Measurements from ENCODE around the gene HACL1. TPM values are rescaled to one million over a fixed set of nuclear protein-coding genes. Genes with fewer than 3 reads are reported as not detected.

Gene HACL1
- total RNA-seq, 2 donors from 2014 or later, result 13.1 to 19.1 TPM

GRCh38 chr3:15531346-15531745 is 70.0 kb downstream of the HACL1 start:
- Histone ChIP-seq H3K9ac (ENCODE audit: low read depth in 2 of 2, low read length in 2 of 2) (no peak overlapping the region), H3K27ac (no peak overlapping the region), H3K36me3 (no peaks in the 10 kb centered on the region), H3K27me3 (no peaks in the 10 kb centered on the region), H3K9me3 (no peaks in the 10 kb centered on the region), H3K4me1 (no peaks in the 10 kb centered on the region), H3K4me3 (no peak overlapping the region)
- TF ChIP-seq CTCF (IDR thresholded peaks at IDR 0.05), result no peak
- DNase-seq, result no peak
- intact Hi-C loops (cut with DNase I), result no loop called here

- H3K27me3 ChIP-seq, result no peaks in the 10 kb centered on the region
- no peak overlapping the region for H3K4me3 ChIP-seq
- no peak overlapping the region for H3K9ac ChIP-seq (ENCODE audit: low read depth in 2 of 2, low read length in 2 of 2)
- H3K4me1 ChIP-seq, result no peaks in the 10 kb centered on the region
- H3K27ac ChIP-seq, result no peak overlapping the region
- DNase-seq, result no peak
- intact Hi-C loops (cut with DNase I), result no loop called here
- no peaks in the 10 kb centered on the region for H3K9me3 ChIP-seq
- TF ChIP-seq CTCF (IDR thresholded peaks at IDR 0.05), result no peak
- no peaks in the 10 kb centered on the region for H3K36me3 ChIP-seq
Observed at GRCh38 chr3:15528854-15529537, 72.4 kb downstream of the HACL1 start.

GRCh38 chr3:15527031-15527459 is 74.3 kb downstream of the HACL1 start:
- Histone ChIP-seq H3K27ac (no peak overlapping the region), H3K27me3 (no peaks in the 10 kb centered on the region), H3K36me3 (no peaks in the 10 kb centered on the region), H3K4me3 (no peak overlapping the region), H3K4me1 (no peaks in the 10 kb centered on the region), H3K9me3 (no peaks in the 10 kb centered on the region), H3K9ac (ENCODE audit: low read depth in 2 of 2, low read length in 2 of 2) (no peak overlapping the region)
- no peak for DNase-seq
- intact Hi-C loops (cut with DNase I), result no loop called here
- no peak for TF ChIP-seq CTCF (IDR thresholded peaks at IDR 0.05)

- Histone ChIP-seq H3K4me1 (no peaks in the 10 kb centered on the region), H3K4me3 (no peak overlapping the region)
- TF ChIP-seq CTCF (IDR thresholded peaks at IDR 0.05), result no peak
Observed at GRCh38 chr3:15525790-15526189, 75.6 kb downstream of the HACL1 start.

GRCh38 chr3:15523660-15524417 is 77.5 kb downstream of the HACL1 start:
- Histone ChIP-seq H3K36me3 (no peaks in the 10 kb centered on the region), H3K9me3 (no peaks in the 10 kb centered on the region), H3K4me1 (no peaks in the 10 kb centered on the region), H3K9ac (ENCODE audit: low read depth in 2 of 2, low read length in 2 of 2) (no peak overlapping the region), H3K27me3 (no peaks in the 10 kb centered on the region), H3K27ac (no peak overlapping the region), H3K4me3 (no peak overlapping the region)
- DNase-seq, result no peak
- intact Hi-C loops (cut with DNase I), result no loop called here
- TF ChIP-seq CTCF (IDR thresholded peaks at IDR 0.05), result no peak

More at GRCh38 chr3:15525790-15526189, 75.6 kb downstream of the HACL1 start:
- Histone ChIP-seq H3K9me3 (no peaks in the 10 kb centered on the region), H3K27me3 (no peaks in the 10 kb centered on the region), H3K27ac (no peak overlapping the region), H3K36me3 (no peaks in the 10 kb centered on the region), H3K9ac (ENCODE audit: low read depth in 2 of 2, low read length in 2 of 2) (no peak overlapping the region)
- no peak for DNase-seq
- intact Hi-C loops (cut with DNase I), result no loop called here
